Retinal pigment epithelial cell (primary cell): ENCODE results near the gene IRS2.
A peak's percentile ranks its signal among the peaks of the same experiment; 100 is the strongest.

ENCODE experiments used
- DNase-seq: peaks from one replicate; pipeline ENCODE4 v3.0.0-alpha.2; 2010; ENCODE audit warnings: low read depth
- H3K4me3 ChIP-seq: 2 replicates; pipeline ENCODE4 v1.5.1; 2011; ENCODE audit warnings: mild to moderate bottlenecking, low read length, control low read depth, moderate library complexity
- TF ChIP-seq, protein P1 (sequence below): conservative IDR thresholded peaks from 2 replicates; pipeline ENCODE4 v1.5.1; 2011; ENCODE audit warnings: low read depth, low read length, control low read depth, inconsistent platforms

The IRS2 gene

GRCh38 chr13:109769921-109770320, 16.5 kb downstream of the IRS2 start:
- TF ChIP-seq, protein P1, sequence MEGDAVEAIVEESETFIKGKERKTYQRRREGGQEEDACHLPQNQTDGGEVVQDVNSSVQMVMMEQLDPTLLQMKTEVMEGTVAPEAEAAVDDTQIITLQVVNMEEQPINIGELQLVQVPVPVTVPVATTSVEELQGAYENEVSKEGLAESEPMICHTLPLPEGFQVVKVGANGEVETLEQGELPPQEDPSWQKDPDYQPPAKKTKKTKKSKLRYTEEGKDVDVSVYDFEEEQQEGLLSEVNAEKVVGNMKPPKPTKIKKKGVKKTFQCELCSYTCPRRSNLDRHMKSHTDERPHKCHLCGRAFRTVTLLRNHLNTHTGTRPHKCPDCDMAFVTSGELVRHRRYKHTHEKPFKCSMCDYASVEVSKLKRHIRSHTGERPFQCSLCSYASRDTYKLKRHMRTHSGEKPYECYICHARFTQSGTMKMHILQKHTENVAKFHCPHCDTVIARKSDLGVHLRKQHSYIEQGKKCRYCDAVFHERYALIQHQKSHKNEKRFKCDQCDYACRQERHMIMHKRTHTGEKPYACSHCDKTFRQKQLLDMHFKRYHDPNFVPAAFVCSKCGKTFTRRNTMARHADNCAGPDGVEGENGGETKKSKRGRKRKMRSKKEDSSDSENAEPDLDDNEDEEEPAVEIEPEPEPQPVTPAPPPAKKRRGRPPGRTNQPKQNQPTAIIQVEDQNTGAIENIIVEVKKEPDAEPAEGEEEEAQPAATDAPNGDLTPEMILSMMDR, result no peak
- no peak overlapping the region for H3K4me3 ChIP-seq
- DNase-seq, result no peak

DNA sequence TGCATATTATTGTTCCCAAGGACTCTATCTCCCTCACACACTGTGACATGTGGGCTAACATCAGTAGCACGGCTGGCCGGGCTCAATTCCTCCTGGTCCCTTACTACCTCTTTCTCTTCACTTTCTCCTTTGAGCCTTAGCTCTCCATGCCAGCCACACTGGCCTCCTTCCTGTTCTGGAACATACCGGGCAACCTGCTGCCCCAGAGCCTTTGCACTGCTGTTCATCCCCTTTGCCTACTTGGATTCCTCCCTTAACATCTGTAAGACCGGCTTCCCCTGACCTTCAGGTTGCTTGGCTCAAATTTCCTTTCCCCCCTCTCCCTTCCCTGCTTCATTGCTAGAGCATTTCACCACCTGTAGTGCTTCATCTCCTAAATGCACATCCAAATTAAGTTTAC, 17.1 kb downstream of the IRS2 start:
- TF ChIP-seq, protein P1, result no peak
- no peak for DNase-seq
- H3K4me3 ChIP-seq, result no peak overlapping the region

DNA sequence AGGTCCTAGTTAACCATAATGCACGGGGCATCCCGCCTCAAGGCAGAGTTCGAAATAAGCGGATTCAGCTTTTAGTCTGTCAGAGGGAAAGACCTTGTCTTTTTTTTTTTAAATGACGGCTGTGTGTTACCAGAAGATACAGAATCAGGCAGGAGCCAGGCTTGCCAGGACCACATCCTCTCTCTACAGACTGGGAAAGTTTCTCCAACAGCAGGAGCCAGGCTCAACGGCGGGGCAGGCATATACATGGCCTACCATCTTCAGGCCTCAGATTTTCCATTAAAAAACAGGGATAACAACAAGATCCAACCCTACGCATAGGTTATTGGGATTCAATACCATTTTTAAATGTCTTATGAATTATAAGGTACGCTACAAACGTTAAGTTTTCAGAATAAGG, 17.8 kb downstream of the IRS2 start:
- no peak overlapping the region for H3K4me3 ChIP-seq
- no peak for DNase-seq
- TF ChIP-seq, protein P1, result no peak

- H3K4me3 ChIP-seq, result no peak overlapping the region
- TF ChIP-seq, protein P1, result no peak
- DNase-seq, result no peak
Measured at GRCh38 chr13:109768176-109768575, 18.2 kb downstream of the IRS2 start.

GRCh38 chr13:109767023-109767422, 19.4 kb downstream of the IRS2 start:
- TF ChIP-seq, protein P1, result no peak
- H3K4me3 ChIP-seq, result no peak overlapping the region
- DNase-seq, result no peak

DNA sequence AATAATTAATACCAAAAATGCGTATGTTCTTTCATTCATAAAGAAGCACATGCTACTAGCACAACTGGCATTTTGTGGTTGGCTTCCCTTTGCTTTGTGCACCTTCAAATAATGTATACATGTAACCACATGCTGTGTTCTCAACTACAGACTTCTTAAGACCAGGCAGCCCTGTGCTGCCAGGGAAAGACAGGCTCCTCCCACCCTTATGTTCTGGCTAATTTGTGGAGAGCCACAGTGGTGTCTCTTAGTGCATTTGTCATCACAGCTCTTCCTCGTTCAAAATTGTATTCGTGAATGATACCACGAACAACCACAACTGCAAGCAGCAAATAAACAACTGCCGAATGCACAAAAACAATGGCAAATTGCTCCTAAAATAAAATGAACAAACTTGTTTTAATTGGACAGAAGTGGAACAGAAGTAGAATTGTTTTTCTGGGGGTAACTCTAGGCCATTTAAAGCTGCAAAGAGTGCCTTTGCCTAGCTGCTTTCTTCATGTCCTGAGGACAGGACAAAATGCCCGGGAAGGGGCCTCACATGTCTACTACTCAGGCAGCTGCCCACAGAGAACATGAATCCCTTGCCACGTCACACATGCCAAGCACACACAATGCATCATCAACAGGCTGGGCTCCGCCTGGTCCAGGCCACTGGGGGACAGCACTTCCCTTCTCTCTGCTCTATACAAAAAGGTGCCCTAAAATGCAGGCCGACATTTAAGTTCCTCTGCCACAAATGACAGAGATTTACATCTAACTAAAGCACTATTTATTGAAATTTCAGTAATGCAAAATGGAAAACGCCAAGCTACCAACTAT, 21.7 kb downstream of the IRS2 start:
- TF ChIP-seq, protein P1, result peak; percentile 36
- no peak for DNase-seq
- no peak overlapping the region for H3K4me3 ChIP-seq

DNA sequence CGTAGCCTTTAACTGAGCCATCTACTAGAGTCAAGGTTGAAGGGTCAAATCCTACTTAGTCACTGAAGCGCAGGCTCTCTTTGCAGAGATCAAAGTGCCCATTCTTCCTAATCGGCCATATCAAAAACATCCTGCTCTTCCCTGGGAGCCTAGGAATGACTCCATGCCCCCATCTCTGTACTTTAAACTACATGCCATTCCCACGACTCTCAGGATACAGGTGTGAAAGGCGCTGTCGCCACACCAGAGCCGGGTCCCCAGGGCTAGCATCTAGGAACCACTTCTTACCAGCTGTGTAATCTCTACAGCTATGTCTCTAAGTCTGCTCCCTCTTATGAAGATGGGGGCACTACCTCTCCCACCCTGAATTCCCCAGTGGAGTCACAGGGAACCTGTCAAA, 22.3 kb downstream of the IRS2 start:
- DNase-seq, result no peak
- TF ChIP-seq, protein P1, result no peak

More for the DNA sequence above, 22.3 kb downstream of the IRS2 start:
- H3K4me3 ChIP-seq, result no peak overlapping the region
